Body of pancreas (tissue), 4 donors: ENCODE measurements around the gene MYL12B. TPM values are rescaled to one million over a fixed set of nuclear protein-coding genes. Genes with fewer than 3 reads are reported as not detected.
"Not testable (repeated sequence)": the region's sequence is repeated elsewhere in the genome, so short reads cannot be mapped to it uniquely, and the experiment has no call there.

ENCODE experiments used
- ATAC-seq: fragments of 150-250 bp; one replicate; pipeline ENCODE4 v1.9.1; 2016
- DNase-seq, 4 donors: peaks; one replicate each; pipeline ENCODE4 v3.0.0-alpha.2; 2019
- H3K27ac ChIP-seq, 4 donors: fragments of 200-600 bp; sonication (generic); 1 replicate in 3 of 4; 2 replicates in 1 of 4; pipeline versions ENCODE4 v1.5.1 to v1.6.1; 2016 to 2019; ENCODE audit warnings: mild to moderate bottlenecking in 1 of 4, mixed read lengths in 1 of 4, moderate library complexity in 1 of 4
- H3K27me3 ChIP-seq, 2 donors: fragments of 200-600 bp; sonication (generic); one replicate each; pipeline ENCODE4 v1.6.0; 2016; ENCODE audit warnings: mild to moderate bottlenecking in 1 of 2
- H3K36me3 ChIP-seq, 2 donors: fragments of 200-600 bp; sonication (generic); replicated peaks in 1 of 2; 2 replicates each; pipeline ENCODE4 v1.5.1; 2016; ENCODE audit warnings: low read depth in 2 of 2; ENCODE audit not compliant: insufficient read depth in 1 of 2
- H3K4me1 ChIP-seq: fragments of 200-600 bp; sonication (generic); one replicate; pipeline ENCODE4 v1.6.0; 2016
- H3K4me3 ChIP-seq, 2 donors: fragments of 200-600 bp; sonication (generic); 1 replicate in 1 of 2; 2 replicates in 1 of 2; pipeline ENCODE4 v1.5.1; 2016 to 2019
- H3K9me3 ChIP-seq, 3 donors: fragments of 200-600 bp; sonication (generic); 1 replicate in 2 of 3; 2 replicates in 1 of 3; pipeline ENCODE4 v1.5.1; 2016
- POLR2A ChIP-seq, 3 donors: fragments of 450-650 bp; IDR thresholded peaks; one replicate each; pipeline ENCODE4 v1.6.1; 2016; ENCODE audit warnings: antibody characterized with exemption in 3 of 3, mild to moderate bottlenecking in 2 of 3
- WGBS, 2 donors: methylation state at CpG; one replicate each; pipeline ENCODE4 v1.1.5; 2017; 5-methylcytosine and 5-hydroxymethylcytosine counted together
- intact Hi-C: fragments of 100-400 bp; cut with DNase I; formaldehyde crosslinking; loops from one replicate; pipeline ENCODE4 v1.15.1; 2023
- total RNA-seq, 2 donors: library from RNA; depleted of rRNA; stranded (reverse); fragments of >200 nt; gene quantifications; one replicate each; pipeline ENCODE4 v1.1.0, GENCODE V29; 2016
- TF ChIP-seq, protein P1 (sequence below), 7 experiments: fragments of 450-650 bp in 4 of 7; fragments of 200-600 bp in 3 of 7; sonication (generic) in 3 of 7; IDR thresholded peaks; one replicate each; pipeline ENCODE4 v1.5.1; 2016 to 2019; ENCODE audit warnings: antibody characterized with exemption in 7 of 7

Gene MYL12B
- total RNA-seq, 2 donors from 2014 or later: 84.7 to 121 TPM

GRCh38 chr18:3219631-3220335 lies 42.1 kb upstream of the MYL12B start, which contains the start of gene MYOM1:
MYOM1 (minus strand) TSS chr18:3219968; CDS start chr18:3215223, 4,745 bp downstream.
- Histone ChIP-seq H3K27me3 (no peaks in the 10 kb centered on the region), H3K36me3 (no peaks in the 10 kb centered on the region), H3K9me3 (no peaks in the 10 kb centered on the region), H3K4me3 (no peak within 1 kb of the TSS), H3K4me1 (peaks cover 41% of the 10 kb centered on the region), H3K27ac (peak within 1 kb of the TSS; percentile 66 to 91 (median 84))
- intact Hi-C loops: no loop called here
- 27 to 33% methylated on average over 9 of the region's 9 CpGs for WGBS, 2 donors
- ATAC-seq: peak; percentile 29
- peak in 2 of 4 donors; percentile 31 to 40 for DNase-seq
- TF ChIP-seq POLR2A (IDR thresholded peaks at IDR 0.05): peak in 1 of 3 donors; percentile 40
- TF ChIP-seq, protein P1, sequence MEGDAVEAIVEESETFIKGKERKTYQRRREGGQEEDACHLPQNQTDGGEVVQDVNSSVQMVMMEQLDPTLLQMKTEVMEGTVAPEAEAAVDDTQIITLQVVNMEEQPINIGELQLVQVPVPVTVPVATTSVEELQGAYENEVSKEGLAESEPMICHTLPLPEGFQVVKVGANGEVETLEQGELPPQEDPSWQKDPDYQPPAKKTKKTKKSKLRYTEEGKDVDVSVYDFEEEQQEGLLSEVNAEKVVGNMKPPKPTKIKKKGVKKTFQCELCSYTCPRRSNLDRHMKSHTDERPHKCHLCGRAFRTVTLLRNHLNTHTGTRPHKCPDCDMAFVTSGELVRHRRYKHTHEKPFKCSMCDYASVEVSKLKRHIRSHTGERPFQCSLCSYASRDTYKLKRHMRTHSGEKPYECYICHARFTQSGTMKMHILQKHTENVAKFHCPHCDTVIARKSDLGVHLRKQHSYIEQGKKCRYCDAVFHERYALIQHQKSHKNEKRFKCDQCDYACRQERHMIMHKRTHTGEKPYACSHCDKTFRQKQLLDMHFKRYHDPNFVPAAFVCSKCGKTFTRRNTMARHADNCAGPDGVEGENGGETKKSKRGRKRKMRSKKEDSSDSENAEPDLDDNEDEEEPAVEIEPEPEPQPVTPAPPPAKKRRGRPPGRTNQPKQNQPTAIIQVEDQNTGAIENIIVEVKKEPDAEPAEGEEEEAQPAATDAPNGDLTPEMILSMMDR (IDR thresholded peaks at IDR 0.05): no peak

DNA sequence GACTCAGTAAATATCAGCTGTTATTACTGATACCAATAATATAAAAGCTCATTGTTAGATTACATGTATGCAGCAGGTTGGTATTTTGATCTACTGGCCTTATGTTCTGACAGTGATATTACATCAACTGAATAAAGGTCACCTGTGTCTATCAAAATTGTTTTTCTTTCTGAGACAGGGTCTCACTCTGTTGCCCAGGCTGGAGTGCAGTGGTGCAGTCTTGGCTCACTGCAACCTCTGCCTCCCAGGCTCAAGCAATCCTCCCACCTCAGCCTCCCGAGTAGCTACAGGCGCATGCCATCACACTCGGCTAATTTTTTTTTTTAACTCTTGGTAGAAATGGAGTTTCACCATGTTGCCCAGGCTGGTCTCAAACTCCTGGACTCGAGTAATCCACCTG lies 41.1 kb upstream of the MYL12B start:
- DNase-seq, H3K36me3 ChIP-seq, H3K9me3 ChIP-seq, H3K27me3 ChIP-seq, ATAC-seq, H3K4me3 ChIP-seq, intact Hi-C loops: not testable (repeated sequence)
- 80 to 89% methylated on average over 4 of the region's 4 CpGs for WGBS, 2 donors
- peak overlapping the region in 3 of 4 donors; percentile 66 to 91 (median 81) for H3K27ac ChIP-seq
- peaks cover 51% of the 10 kb centered on the region for H3K4me1 ChIP-seq

- Histone ChIP-seq H3K27me3 (no peaks in the 10 kb centered on the region), H3K36me3 (no peaks in the 10 kb centered on the region), H3K27ac (no peak overlapping the region), H3K4me1 (peaks cover 51% of the 10 kb centered on the region), H3K4me3 (no peak overlapping the region), H3K9me3 (no peaks in the 10 kb centered on the region)
- DNase-seq (no peak), ATAC-seq (no peak)
- intact Hi-C loops: no loop called here
- 89 to 92% methylated on average over 6 of the region's 6 CpGs for WGBS, 2 donors
- TF ChIP-seq, protein P1 (IDR thresholded peaks at IDR 0.05): no peak
- TF ChIP-seq POLR2A (IDR thresholded peaks at IDR 0.05): no peak
Measured at GRCh38 chr18:3221496-3221895, 40.4 kb upstream of the MYL12B start.

DNA sequence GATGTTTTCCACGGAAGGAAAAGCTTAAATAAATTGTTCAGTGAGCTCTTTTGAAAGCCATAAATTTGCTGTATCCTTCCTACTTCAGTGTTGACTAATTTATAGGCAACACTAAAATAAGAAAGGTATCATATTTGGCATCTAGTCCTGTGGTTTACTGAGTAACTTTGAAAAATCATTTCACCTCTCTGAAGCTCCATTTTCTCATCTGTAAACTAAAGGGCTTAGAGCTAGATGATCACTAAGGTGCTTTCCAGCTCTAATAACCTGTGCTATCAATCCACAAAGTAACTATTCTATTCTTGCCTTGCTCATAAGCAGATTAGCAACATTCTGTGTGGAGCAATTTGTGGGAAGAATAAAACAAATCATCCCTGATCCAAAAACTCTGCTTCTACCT lies 38.6 kb upstream of the MYL12B start:
- intact Hi-C loops: no loop called here
- Histone ChIP-seq H3K9me3 (no peaks in the 10 kb centered on the region), H3K36me3 (no peaks in the 10 kb centered on the region), H3K27me3 (no peaks in the 10 kb centered on the region), H3K4me1 (peaks cover 39% of the 10 kb centered on the region), H3K4me3 (no peak overlapping the region), H3K27ac (peak overlapping the region in 3 of 4 donors; percentile 16 to 68 (median 66))
- WGBS, 2 donors: 38 to 71% methylated on average over 1 of the region's 1 CpG
- no peak for TF ChIP-seq POLR2A (IDR thresholded peaks at IDR 0.05)
- TF ChIP-seq, protein P1 (IDR thresholded peaks at IDR 0.05): no peak
- DNase-seq (no peak), ATAC-seq (peak; percentile 10)

GRCh38 chr18:3224223-3224622 lies 37.7 kb upstream of the MYL12B start:
- H3K27me3 ChIP-seq: no peaks in the 10 kb centered on the region
- H3K36me3 ChIP-seq: no peaks in the 10 kb centered on the region
- intact Hi-C loops: no loop called here

More at GRCh38 chr18:3224223-3224622, 37.7 kb upstream of the MYL12B start:
- ATAC-seq (no peak), DNase-seq (no peak)
- no peaks in the 10 kb centered on the region for H3K9me3 ChIP-seq
- H3K4me3 ChIP-seq: no peak overlapping the region
- H3K27ac ChIP-seq: peak overlapping the region in 3 of 4 donors; percentile 31 to 68 (median 66)
- TF ChIP-seq, protein P1 (IDR thresholded peaks at IDR 0.05): no peak
- TF ChIP-seq POLR2A (IDR thresholded peaks at IDR 0.05): no peak
- WGBS, 2 donors: 88 to 92% methylated on average over 3 of the region's 3 CpGs
- peaks cover 32% of the 10 kb centered on the region for H3K4me1 ChIP-seq
